Measurements from ENCODE around the gene IDH2.
A peak's percentile ranks its signal among the peaks of the same experiment; 100 is the strongest.

Gene IDH2

GRCh38 chr15:90064911-90065681 is 37.2 kb downstream of the IDH2 start:
- DNase-seq (ENCODE audit: low read depth, low spot score) = no peak

GRCh38 chr15:90063770-90064247 is 38.5 kb downstream of the IDH2 start:
- DNase-seq (ENCODE audit: low read depth, low spot score) = no peak

GRCh38 chr15:90062973-90063769 is 39.1 kb downstream of the IDH2 start:
- DNase-seq (ENCODE audit: low read depth, low spot score) = no peak

GRCh38 chr15:90062462-90062932 is 39.8 kb downstream of the IDH2 start:
- no peak for DNase-seq (ENCODE audit: low read depth, low spot score)

- peak; percentile 78 for DNase-seq (ENCODE audit: low read depth, low spot score)
Measured at GRCh38 chr15:90062023-90062442, 40.2 kb downstream of the IDH2 start.

GRCh38 chr15:90060797-90061196 is 41.5 kb downstream of the IDH2 start:
- no peak for DNase-seq (ENCODE audit: low read depth, low spot score)

- DNase-seq (ENCODE audit: low read depth, low spot score) = peak; percentile 67
Measured at GRCh38 chr15:90059208-90059985, 42.9 kb downstream of the IDH2 start.

- DNase-seq (ENCODE audit: low read depth, low spot score) = no peak
Measured at GRCh38 chr15:90058775-90059174, 43.5 kb downstream of the IDH2 start.

- no peak for DNase-seq (ENCODE audit: low read depth, low spot score)
Measured at GRCh38 chr15:90058308-90058707, 44.0 kb downstream of the IDH2 start.

- DNase-seq (ENCODE audit: low read depth, low spot score) = no peak
Measured at GRCh38 chr15:90056529-90056928, 45.7 kb downstream of the IDH2 start.

GRCh38 chr15:90055182-90055581 is 47.1 kb downstream of the IDH2 start:
- DNase-seq (ENCODE audit: low read depth, low spot score) = no peak

- no peak for DNase-seq (ENCODE audit: low read depth, low spot score)
Measured at GRCh38 chr15:90054618-90055097, 47.6 kb downstream of the IDH2 start.

GRCh38 chr15:90053685-90054466 is 48.4 kb downstream of the IDH2 start:
- no peak for DNase-seq (ENCODE audit: low read depth, low spot score)

- no peak for DNase-seq (ENCODE audit: low read depth, low spot score)
Measured at GRCh38 chr15:90051874-90052273, 50.4 kb downstream of the IDH2 start.

GRCh38 chr15:90049666-90050604 is 52.3 kb downstream of the IDH2 start:
- DNase-seq (ENCODE audit: low read depth, low spot score) = no peak

GRCh38 chr15:90049030-90049429 is 53.2 kb downstream of the IDH2 start:
- DNase-seq (ENCODE audit: low read depth, low spot score) = no peak

GRCh38 chr15:90047956-90048575 is 54.2 kb downstream of the IDH2 start:
- no peak for DNase-seq (ENCODE audit: low read depth, low spot score)

GRCh38 chr15:90046911-90047392 is 55.3 kb downstream of the IDH2 start:
- no peak for DNase-seq (ENCODE audit: low read depth, low spot score)

- DNase-seq (ENCODE audit: low read depth, low spot score) = no peak
Measured at GRCh38 chr15:90046289-90046688, 56.0 kb downstream of the IDH2 start.

Data from iPS DF 19.7 (cell line).